Measurements from ENCODE around the gene SH3BGRL2. TPM values are rescaled to one million over a fixed set of nuclear protein-coding genes. Genes with fewer than 3 reads are reported as not detected.
A peak's percentile ranks its signal among the peaks of the same experiment; 100 is the strongest.

SH3BGRL2 gene
- total RNA-seq, 1 experiment from 2014 or later = 11.8 TPM

DNA sequence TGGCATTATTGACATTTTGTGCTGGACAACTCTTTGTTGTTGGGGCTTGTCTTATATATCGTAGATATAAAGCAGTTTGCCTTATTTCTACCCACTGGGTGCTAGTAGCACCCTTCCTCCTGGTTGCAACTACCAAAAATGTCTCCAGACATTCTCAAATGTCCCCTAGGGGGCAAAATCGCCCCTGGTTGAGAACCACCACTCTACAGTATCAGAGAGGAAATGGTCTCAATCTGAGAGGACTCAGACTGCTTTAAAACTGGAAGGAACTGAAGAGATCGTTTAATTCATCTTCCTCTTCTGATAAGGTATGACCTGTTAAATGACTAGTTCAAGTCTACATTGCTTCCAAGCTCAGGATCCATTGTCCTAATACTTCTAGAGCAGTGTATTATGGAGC is 14.9 kb downstream of the SH3BGRL2 start:
- Histone ChIP-seq H3K79me2 (ENCODE audit: insufficient read depth, low read length) (no peaks in the 10 kb centered on the region), H3T11ph (ENCODE audit: low read length) (no peak overlapping the region), H2BK120ac (ENCODE audit: low read depth, low read length, poor library complexity, severe bottlenecking) (no peak overlapping the region), H3K23me2 (ENCODE audit: insufficient read length, low read depth, low read length, poor library complexity, severe bottlenecking) (no peaks in the 10 kb centered on the region), H3K27ac (ENCODE audit: insufficient read length, low read depth, low read length) (no peak overlapping the region), H2AFZ (ENCODE audit: low read length) (no peak overlapping the region), H3K14ac (ENCODE audit: insufficient read depth, low read length) (no peak overlapping the region), H3K18ac (ENCODE audit: insufficient read length, low read depth, low read length) (no peak overlapping the region), H3K27me3 (ENCODE audit: insufficient read depth, low read length) (no peaks in the 10 kb centered on the region; the same call in 1 of the 2 replicates), H2BK15ac (ENCODE audit: low read depth, low read length) (no peak overlapping the region), H2BK12ac (ENCODE audit: insufficient read length, low read depth, low read length) (no peak overlapping the region), H3K4ac (ENCODE audit: low read depth, low read length) (no peak overlapping the region), H3K56ac (ENCODE audit: insufficient read length, low read depth, low read length) (no peak overlapping the region), H2BK20ac (ENCODE audit: low read depth, low read length, poor library complexity, severe bottlenecking) (no peak overlapping the region), H4K8ac (replicated peaks; ENCODE audit: insufficient read length, low read depth, low read length) (no peak overlapping the region), H3K4me2 (ENCODE audit: insufficient read depth, insufficient read length, low read length) (no peak overlapping the region), H3K9ac (ENCODE audit: extremely low read depth, insufficient read length, low read length) (no peak overlapping the region), H3K4me1 (ENCODE audit: insufficient read depth, low read length) (peaks cover 4% of the 10 kb centered on the region; the same call in 1 of the 2 replicates), H3K79me1 (ENCODE audit: insufficient read depth, low read depth, low read length, poor library complexity, severe bottlenecking) (no peaks in the 10 kb centered on the region), H3K23ac (ENCODE audit: insufficient read length, low read depth, low read length) (no peak overlapping the region), H4K20me1 (ENCODE audit: control insufficient read depth, insufficient read depth, insufficient read length) (no peaks in the 10 kb centered on the region), H2BK5ac (ENCODE audit: insufficient read length, low read length) (no peak overlapping the region), H4K91ac (ENCODE audit: insufficient read length, low read depth, low read length) (no peak overlapping the region), H3K9me3 (ENCODE audit: control insufficient read depth, low read depth, low read length) (no peaks in the 10 kb centered on the region), H4K5ac (ENCODE audit: insufficient read length, low read depth, low read length) (no peak overlapping the region), H2AK5ac (ENCODE audit: insufficient read length, low read length) (no peak overlapping the region)
- Mint-ChIP-seq H3K4me1 (peaks cover 23 to 31% of the 10 kb centered on the region in 2 experiments), H3K4me3 (no peak overlapping the region), H3K27me3 (ENCODE audit: low read depth) (no peaks in the 10 kb centered on the region; the same call in 1 of the 2 replicates), H3K27ac (no peak overlapping the region), H3K36me3 (ENCODE audit: insufficient read depth in 1 of 3, low read depth in 3 of 3) (no peaks in the 10 kb centered on the region; a peak in 2 of 7 replicates), H3K9me3 (no peaks in the 10 kb centered on the region)
- peak; percentile 41 for DNase-seq
- no CpG with 5 or more reads among the region's 3 CpGs for WGBS (ENCODE audit: extremely low coverage, insufficient read length, low lambda C conversion rate)
- TF ChIP-seq, protein P1, sequence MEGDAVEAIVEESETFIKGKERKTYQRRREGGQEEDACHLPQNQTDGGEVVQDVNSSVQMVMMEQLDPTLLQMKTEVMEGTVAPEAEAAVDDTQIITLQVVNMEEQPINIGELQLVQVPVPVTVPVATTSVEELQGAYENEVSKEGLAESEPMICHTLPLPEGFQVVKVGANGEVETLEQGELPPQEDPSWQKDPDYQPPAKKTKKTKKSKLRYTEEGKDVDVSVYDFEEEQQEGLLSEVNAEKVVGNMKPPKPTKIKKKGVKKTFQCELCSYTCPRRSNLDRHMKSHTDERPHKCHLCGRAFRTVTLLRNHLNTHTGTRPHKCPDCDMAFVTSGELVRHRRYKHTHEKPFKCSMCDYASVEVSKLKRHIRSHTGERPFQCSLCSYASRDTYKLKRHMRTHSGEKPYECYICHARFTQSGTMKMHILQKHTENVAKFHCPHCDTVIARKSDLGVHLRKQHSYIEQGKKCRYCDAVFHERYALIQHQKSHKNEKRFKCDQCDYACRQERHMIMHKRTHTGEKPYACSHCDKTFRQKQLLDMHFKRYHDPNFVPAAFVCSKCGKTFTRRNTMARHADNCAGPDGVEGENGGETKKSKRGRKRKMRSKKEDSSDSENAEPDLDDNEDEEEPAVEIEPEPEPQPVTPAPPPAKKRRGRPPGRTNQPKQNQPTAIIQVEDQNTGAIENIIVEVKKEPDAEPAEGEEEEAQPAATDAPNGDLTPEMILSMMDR (conservative IDR thresholded peaks at IDR 0.05) = peak; percentile 69

All from H9 (cell line).